ENCODE data around the gene CAPS2.

Gene CAPS2

GRCh38 chr12:75302781-75303180, 27.3 kb downstream of the CAPS2 start:
- DNase-seq: no peak

GRCh38 chr12:75302225-75302624, 27.9 kb downstream of the CAPS2 start:
- no peak for DNase-seq

GRCh38 chr12:75294797-75295196, 35.3 kb downstream of the CAPS2 start:
- DNase-seq: no peak

GRCh38 chr12:75294336-75294735, 35.8 kb downstream of the CAPS2 start:
- no peak for DNase-seq

- DNase-seq: no peak
Measured at GRCh38 chr12:75291014-75291413, 39.1 kb downstream of the CAPS2 start.

- DNase-seq: no peak
Measured at GRCh38 chr12:75289753-75290152, 40.4 kb downstream of the CAPS2 start.

- DNase-seq: no peak
Measured at GRCh38 chr12:75288860-75289259, 41.3 kb downstream of the CAPS2 start.

GRCh38 chr12:75275702-75276101, 54.4 kb downstream of the CAPS2 start:
- no peak for DNase-seq

- DNase-seq: no peak
Measured at GRCh38 chr12:75271576-75271975, 58.5 kb downstream of the CAPS2 start.

- DNase-seq: no peak
Measured at GRCh38 chr12:75270157-75270556, 60.0 kb downstream of the CAPS2 start.

GRCh38 chr12:75269209-75269608, 60.9 kb downstream of the CAPS2 start:
- DNase-seq: no peak

- no peak for DNase-seq
Measured at GRCh38 chr12:75260316-75260715, 69.8 kb downstream of the CAPS2 start.

GRCh38 chr12:75259143-75259542, 71.0 kb downstream of the CAPS2 start:
- no peak for DNase-seq

- no peak for DNase-seq
Measured at GRCh38 chr12:75257510-75257909, 72.6 kb downstream of the CAPS2 start.

- no peak for DNase-seq
Measured at GRCh38 chr12:75245108-75245507, 85.0 kb downstream of the CAPS2 start.

- no peak for DNase-seq
Measured at GRCh38 chr12:75239987-75240386, 90.1 kb downstream of the CAPS2 start.

- no peak for DNase-seq
Measured at GRCh38 chr12:75236206-75236605, 93.9 kb downstream of the CAPS2 start.

GRCh38 chr12:75227132-75227531, 103.0 kb downstream of the CAPS2 start:
- no peak for DNase-seq

Data from NCI-H524 treated with DMSO at 0.1 percent for 48 hours (cell line).